Skeletal muscle tissue (tissue), 4 donors: ENCODE measurements around the gene KRT73. TPM values are rescaled to one million over a fixed set of nuclear protein-coding genes. Genes with fewer than 3 reads are reported as not detected.
"Not testable (repeated sequence)": the region's sequence is repeated elsewhere in the genome, so short reads cannot be mapped to it uniquely, and the experiment has no call there.

Source experiments
- H3K27ac ChIP-seq: one replicate; pipeline ENCODE4 v1.7.0; 2013; ENCODE audit warnings: mild to moderate bottlenecking, low read depth, low read length, inconsistent platforms
- H3K27me3 ChIP-seq, 3 donors: one replicate each; pipeline ENCODE4 v1.7.0; 2013; ENCODE audit warnings: low read length in 3 of 3; ENCODE audit not compliant: control insufficient read depth in 3 of 3, insufficient read depth in 3 of 3
- H3K36me3 ChIP-seq, 3 donors: one replicate each; pipeline ENCODE4 v1.7.0; 2013; ENCODE audit warnings: low read length in 3 of 3; ENCODE audit not compliant: control insufficient read depth in 3 of 3, insufficient read depth in 3 of 3
- H3K4me1 ChIP-seq, 3 donors: one replicate each; pipeline ENCODE4 v1.7.0; 2013; ENCODE audit warnings: low read length in 3 of 3, mild to moderate bottlenecking in 3 of 3; ENCODE audit not compliant: control insufficient read depth in 3 of 3, insufficient read depth in 3 of 3
- H3K4me3 ChIP-seq, 3 donors: one replicate each; pipeline ENCODE4 v1.7.0; 2013; ENCODE audit warnings: low read length in 3 of 3
- H3K9ac ChIP-seq, 3 donors: one replicate each; pipeline ENCODE4 v1.7.0; 2013; ENCODE audit warnings: low read length in 3 of 3, mild to moderate bottlenecking in 3 of 3, moderate library complexity in 2 of 3, low read depth in 1 of 3
- H3K9me3 ChIP-seq, 3 donors: one replicate each; pipeline ENCODE4 v1.7.0; 2013; ENCODE audit warnings: low read length in 3 of 3; ENCODE audit not compliant: control insufficient read depth in 3 of 3
- total RNA-seq: library from RNA; depleted of rRNA; stranded (reverse); fragments of >200 nt; gene quantifications from one replicate; pipeline ENCODE4 v1.2.3, GENCODE V29; 2014
- donor health status: Osteomylitis.

Gene KRT73
- total RNA-seq, 1 donor from 2014 or later = under 0.01 TPM

GRCh38 chr12:52604859-52605258 is 13.5 kb downstream of the KRT73 start:
- Histone ChIP-seq H3K9ac (no peak overlapping the region), H3K27me3 (peaks cover 31 to 56% (median 53%) of the 10 kb centered on the region in 3 donors), H3K4me1 (no peaks in the 10 kb centered on the region), H3K27ac (no peak overlapping the region), H3K9me3 (no peaks in the 10 kb centered on the region), H3K4me3 (no peak overlapping the region), H3K36me3 (no peaks in the 10 kb centered on the region)

DNA sequence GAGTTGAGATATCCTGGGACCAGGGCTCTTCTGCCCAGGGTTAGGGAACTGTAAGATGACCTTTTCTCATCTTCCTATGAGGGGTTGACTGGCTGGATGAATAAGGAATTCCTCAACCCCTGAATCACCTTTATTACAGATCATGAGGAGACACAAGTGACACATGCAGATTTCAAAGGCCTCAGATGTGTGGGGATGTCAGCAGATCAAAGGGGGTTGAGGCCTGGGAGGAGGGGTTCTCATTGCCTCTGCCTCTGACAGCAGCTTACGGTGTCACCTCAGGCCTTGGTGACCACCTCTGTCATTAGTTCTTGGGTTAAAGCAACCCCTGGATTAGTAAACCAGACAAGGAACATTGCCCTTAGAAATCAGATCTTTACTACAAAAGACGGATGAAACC is 15.0 kb downstream of the KRT73 start:
- no peaks in the 10 kb centered on the region for H3K36me3 ChIP-seq
- no peak overlapping the region for H3K4me3 ChIP-seq
- peaks cover 35 to 68% (median 55%) of the 10 kb centered on the region in 3 donors for H3K27me3 ChIP-seq

GRCh38 chr12:52602552-52602951 is 15.8 kb downstream of the KRT73 start:
- no peak overlapping the region for H3K27ac ChIP-seq
- peaks cover 34 to 66% (median 49%) of the 10 kb centered on the region in 3 donors for H3K27me3 ChIP-seq
- no peaks in the 10 kb centered on the region for H3K36me3 ChIP-seq

More for the DNA sequence above, 15.0 kb downstream of the KRT73 start:
- Histone ChIP-seq H3K9ac (no peak overlapping the region), H3K27ac (no peak overlapping the region), H3K4me1 (no peaks in the 10 kb centered on the region), H3K9me3 (no peaks in the 10 kb centered on the region)

DNA sequence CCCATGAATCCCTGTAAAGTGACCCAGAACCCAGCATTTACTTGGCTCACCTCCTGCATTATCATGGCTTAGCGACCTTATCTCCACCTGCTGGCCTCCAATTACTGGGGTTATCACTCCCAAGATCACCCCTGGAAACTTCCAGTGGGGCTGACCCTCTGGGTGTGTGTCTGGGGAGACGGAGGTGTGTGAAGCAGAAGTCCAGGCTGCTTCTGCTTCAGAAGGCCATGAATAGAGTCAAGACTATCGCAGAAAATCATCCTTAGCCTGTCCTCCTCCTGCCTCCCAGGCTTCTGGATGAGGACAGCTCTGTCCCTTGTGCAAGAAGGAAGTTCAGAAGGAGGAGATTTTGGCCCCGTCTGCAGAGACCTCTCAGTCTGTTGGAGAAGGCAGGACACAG is 16.7 kb downstream of the KRT73 start:
- Histone ChIP-seq H3K9ac (no peak overlapping the region), H3K36me3 (no peaks in the 10 kb centered on the region), H3K27ac (no peak overlapping the region), H3K9me3 (no peaks in the 10 kb centered on the region), H3K4me3 (no peak overlapping the region), H3K27me3 (peaks cover 34 to 58% (median 44%) of the 10 kb centered on the region in 3 donors), H3K4me1 (no peaks in the 10 kb centered on the region)

More at GRCh38 chr12:52602552-52602951, 15.8 kb downstream of the KRT73 start:
- no peak overlapping the region for H3K9ac ChIP-seq
- no peak overlapping the region for H3K4me3 ChIP-seq
- no peaks in the 10 kb centered on the region for H3K4me1 ChIP-seq
- no peaks in the 10 kb centered on the region for H3K9me3 ChIP-seq

DNA sequence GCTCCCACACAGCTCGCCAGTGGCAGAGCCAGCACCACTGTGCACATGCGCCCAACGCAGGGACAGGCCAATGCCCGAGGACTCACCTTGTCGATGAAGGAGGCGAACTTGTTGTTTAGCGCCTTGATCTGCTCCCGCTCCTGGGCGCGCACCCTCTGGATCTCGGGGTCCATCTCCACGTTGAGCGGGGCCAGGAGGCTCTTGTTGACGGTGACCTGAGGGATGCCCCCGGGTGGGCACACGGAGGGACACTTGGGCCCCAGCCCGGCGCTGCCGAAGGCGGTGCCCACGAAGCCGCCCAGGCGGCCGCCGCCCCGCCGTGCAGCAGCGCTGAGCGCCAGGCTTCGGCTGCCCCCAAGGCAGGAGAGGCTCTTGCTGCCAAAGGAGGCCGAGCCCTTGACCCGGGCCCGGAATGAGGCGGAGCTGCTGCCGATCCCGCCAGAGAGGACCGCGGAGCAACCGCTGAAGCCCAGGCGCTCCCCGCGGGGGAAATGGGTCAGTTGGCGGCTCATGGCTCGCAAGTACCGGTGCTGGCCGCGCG is 17.3 kb downstream of the KRT73 start, which contains the start of gene KRT72:
KRT72 (minus strand) TSS at position 523 of the 541 bp plus-strand sequence; CDS start at position 512, 11 bp downstream.
- Histone ChIP-seq H3K9ac (no peak within 1 kb of the TSS), H3K4me3 (no peak within 1 kb of the TSS), H3K9me3 (no peaks in the 10 kb centered on the region), H3K4me1 (no peaks in the 10 kb centered on the region), H3K27ac (no peak within 1 kb of the TSS), H3K36me3 (no peaks in the 10 kb centered on the region), H3K27me3 (peaks cover 34 to 54% (median 43%) of the 10 kb centered on the region in 3 donors)

GRCh38 chr12:52600475-52600874 is 17.9 kb downstream of the KRT73 start:
- Histone ChIP-seq H3K9me3 (no peaks in the 10 kb centered on the region), H3K27me3 (peaks cover 34 to 51% (median 41%) of the 10 kb centered on the region in 3 donors), H3K27ac (no peak overlapping the region)

GRCh38 chr12:52600071-52600470 is 18.3 kb downstream of the KRT73 start:
- no peak overlapping the region for H3K4me3 ChIP-seq
- H3K9ac ChIP-seq = no peak overlapping the region
- H3K27me3 ChIP-seq = peaks cover 34 to 51% (median 41%) of the 10 kb centered on the region in 3 donors
- H3K9me3 ChIP-seq = no peaks in the 10 kb centered on the region
- H3K36me3 ChIP-seq = no peaks in the 10 kb centered on the region
- H3K4me1 ChIP-seq = no peaks in the 10 kb centered on the region
- H3K27ac ChIP-seq = no peak overlapping the region

More at GRCh38 chr12:52600475-52600874, 17.9 kb downstream of the KRT73 start:
- H3K4me3 ChIP-seq = no peak overlapping the region
- H3K9ac ChIP-seq = no peak overlapping the region
- no peaks in the 10 kb centered on the region for H3K36me3 ChIP-seq
- H3K4me1 ChIP-seq = no peaks in the 10 kb centered on the region

DNA sequence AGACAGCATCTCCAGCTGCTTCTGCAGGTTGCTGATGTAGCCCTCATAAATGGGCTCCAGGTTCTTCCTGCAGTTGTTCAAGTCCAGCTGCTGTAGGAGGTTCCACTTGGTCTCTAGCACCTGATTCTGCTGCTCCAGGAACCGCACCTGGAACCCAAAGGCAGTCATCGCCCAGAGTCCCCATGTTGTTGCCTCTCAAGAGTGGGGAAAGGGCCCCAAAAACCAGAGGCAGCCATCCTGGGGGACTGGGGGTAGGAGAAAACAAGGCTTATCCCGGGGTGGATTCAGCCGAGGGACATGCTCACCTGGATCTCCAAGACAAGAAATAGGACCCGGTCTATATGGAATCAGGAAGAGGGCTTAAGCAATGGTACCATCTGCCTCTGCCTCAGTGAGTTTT is 19.4 kb downstream of the KRT73 start:
- Histone ChIP-seq H3K36me3 (no peaks in the 10 kb centered on the region), H3K27ac (no peak overlapping the region), H3K9me3 (no peaks in the 10 kb centered on the region), H3K9ac (no peak overlapping the region), H3K4me3 (no peak overlapping the region), H3K4me1 (no peaks in the 10 kb centered on the region), H3K27me3 (peaks cover 34 to 51% (median 41%) of the 10 kb centered on the region in 3 donors)

- not testable (repeated sequence) for H3K9ac ChIP-seq, H3K27ac ChIP-seq, H3K4me1 ChIP-seq, H3K9me3 ChIP-seq, H3K4me3 ChIP-seq, H3K36me3 ChIP-seq
- H3K27me3 ChIP-seq = peaks cover 8 to 21% (median 13%) of the 10 kb centered on the region in 3 donors
These were observed 24.1 kb downstream of the KRT73 start for GRCh38 chr12:52594237-52594636.

- Histone ChIP-seq H3K27me3 (peaks cover 0 to 18% (median 7%) of the 10 kb centered on the region in 3 donors), H3K4me3 (no peak overlapping the region), H3K27ac (no peak overlapping the region)
These were observed 26.8 kb downstream of the KRT73 start for GRCh38 chr12:52591521-52591920.

More at GRCh38 chr12:52591521-52591920, 26.8 kb downstream of the KRT73 start:
- Histone ChIP-seq H3K4me1 (no peaks in the 10 kb centered on the region), H3K36me3 (no peaks in the 10 kb centered on the region), H3K9me3 (no peaks in the 10 kb centered on the region), H3K9ac (no peak overlapping the region)
